ENCODE measurements around the gene OGFOD1. TPM values are rescaled to one million over a fixed set of nuclear protein-coding genes. Genes with fewer than 3 reads are reported as not detected.

Gene OGFOD1
- 44.9 TPM for total RNA-seq
- long read RNA-seq, full-length matches to known transcripts, result 61 of 79 reads
- long read RNA-seq, partial matches to known transcripts, result 10 of 79 reads
- long read RNA-seq, other reads (novel, unspliced or antisense), result 8 of 79 reads

DNA sequence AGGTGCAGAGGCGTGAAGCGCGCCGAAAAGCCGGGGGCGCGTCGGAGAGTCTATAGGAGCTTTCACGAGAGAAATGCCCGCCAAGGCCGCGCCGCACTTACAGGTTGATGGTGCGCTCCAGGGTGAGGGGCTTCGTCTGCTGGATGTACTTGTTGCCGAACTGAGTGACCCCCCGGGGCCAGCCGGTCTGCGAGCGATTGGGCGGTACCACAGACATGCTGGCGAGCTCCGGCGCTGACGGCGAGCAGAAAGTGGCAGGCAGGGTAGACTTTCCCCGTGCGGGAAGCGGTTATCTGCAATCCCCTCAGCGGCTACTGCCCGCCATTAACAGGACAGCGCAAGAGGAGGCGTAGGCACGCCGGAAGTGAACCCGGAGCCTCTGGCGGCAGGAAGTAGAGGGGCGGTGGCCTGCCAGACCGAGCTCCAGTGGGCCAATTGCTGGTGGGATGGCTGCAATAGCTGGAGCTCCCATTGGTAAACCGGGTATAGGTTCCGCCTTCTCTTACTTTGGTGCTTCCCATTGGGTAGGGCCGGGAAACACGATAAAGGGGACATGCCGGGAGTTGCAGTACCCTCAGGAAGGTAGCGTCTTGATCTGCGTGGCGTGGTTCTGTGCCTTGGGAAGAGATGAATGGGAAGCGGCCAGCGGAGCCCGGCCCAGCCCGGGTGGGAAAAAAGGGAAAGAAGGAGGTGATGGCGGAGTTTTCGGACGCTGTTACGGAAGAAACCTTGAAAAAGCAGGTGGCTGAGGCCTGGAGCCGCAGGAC lies at the start of gene OGFOD1, which contains the start of gene NUDT21:
OGFOD1 (plus strand) TSS at position 569 of the 767 bp plus-strand sequence; CDS start at position 628, 59 bp downstream.
NUDT21 (minus strand) TSS at position 347 of the 767 bp plus-strand sequence; CDS start at position 217, 130 bp downstream.
- DNase-seq (ENCODE audit: low spot score), result peak; percentile 96

DNA sequence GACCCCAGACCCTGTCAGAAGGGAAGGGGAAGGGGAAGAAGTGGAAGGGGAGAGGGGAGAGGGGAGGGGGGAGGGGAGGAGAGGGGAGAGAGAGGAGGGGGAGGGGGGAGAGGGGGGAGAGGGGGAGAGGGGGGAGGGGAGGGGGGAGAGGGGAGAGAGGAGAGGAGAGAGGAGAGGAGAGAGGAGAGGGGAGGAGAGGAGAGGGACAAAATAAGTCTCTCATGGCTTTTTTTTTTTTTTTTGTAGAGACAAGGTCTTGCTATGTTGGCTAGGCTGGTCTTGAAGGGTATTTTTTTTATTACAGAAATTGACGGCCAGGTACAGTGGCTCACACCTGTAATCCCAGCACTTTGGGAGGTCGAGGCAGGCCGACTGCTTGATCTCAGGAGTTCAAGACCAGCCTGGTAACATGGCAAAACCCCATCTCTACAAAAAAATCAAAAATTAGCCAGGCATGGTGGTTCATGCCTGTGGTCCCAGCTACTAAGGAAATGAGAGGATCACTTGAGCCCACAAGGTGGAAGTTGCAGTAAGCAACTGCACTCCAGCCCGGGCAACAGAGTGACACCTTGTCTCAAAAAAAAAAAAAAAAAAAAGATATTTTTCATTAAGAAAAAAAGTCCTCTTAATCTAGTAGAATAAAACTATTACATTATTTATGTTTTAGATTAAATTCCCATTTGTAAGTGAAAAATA lies 45.2 kb upstream of the OGFOD1 start:
- DNase-seq (ENCODE audit: low spot score), result no peak

GRCh38 chr16:56408379-56409098 lies 42.8 kb upstream of the OGFOD1 start:
- no peak for DNase-seq (ENCODE audit: low spot score)

DNA sequence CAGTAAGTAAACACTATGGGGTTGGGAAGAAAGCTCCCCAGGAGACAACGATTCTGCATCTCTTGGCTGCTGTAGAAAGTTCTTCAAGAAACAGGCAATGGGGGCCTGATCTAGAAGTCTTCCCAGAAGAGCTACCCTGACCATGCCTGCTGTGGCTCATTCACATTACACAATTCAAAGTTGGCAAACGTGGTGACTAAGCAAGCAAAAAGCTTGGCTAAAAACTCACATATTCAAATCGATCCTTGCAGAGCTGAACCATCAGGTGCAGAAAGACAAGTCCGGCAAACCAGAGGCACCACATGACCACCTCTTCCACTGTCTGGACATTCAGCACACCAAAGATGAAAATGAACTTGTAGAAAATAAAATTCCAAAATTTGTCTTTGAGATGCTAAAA lies 42.2 kb upstream of the OGFOD1 start:
- DNase-seq (ENCODE audit: low spot score), result no peak

- no peak for DNase-seq (ENCODE audit: low spot score)
Observed at GRCh38 chr16:56411123-56411522, 40.2 kb upstream of the OGFOD1 start.

GRCh38 chr16:56411624-56412023 lies 39.7 kb upstream of the OGFOD1 start:
- no peak for DNase-seq (ENCODE audit: low spot score)

- no peak for DNase-seq (ENCODE audit: low spot score)
Observed at GRCh38 chr16:56413381-56413780, 38.0 kb upstream of the OGFOD1 start.

GRCh38 chr16:56414366-56414765 lies 37.0 kb upstream of the OGFOD1 start:
- DNase-seq (ENCODE audit: low spot score), result no peak

- no peak for DNase-seq (ENCODE audit: low spot score)
Observed at GRCh38 chr16:56415875-56416274, 35.5 kb upstream of the OGFOD1 start.

DNA sequence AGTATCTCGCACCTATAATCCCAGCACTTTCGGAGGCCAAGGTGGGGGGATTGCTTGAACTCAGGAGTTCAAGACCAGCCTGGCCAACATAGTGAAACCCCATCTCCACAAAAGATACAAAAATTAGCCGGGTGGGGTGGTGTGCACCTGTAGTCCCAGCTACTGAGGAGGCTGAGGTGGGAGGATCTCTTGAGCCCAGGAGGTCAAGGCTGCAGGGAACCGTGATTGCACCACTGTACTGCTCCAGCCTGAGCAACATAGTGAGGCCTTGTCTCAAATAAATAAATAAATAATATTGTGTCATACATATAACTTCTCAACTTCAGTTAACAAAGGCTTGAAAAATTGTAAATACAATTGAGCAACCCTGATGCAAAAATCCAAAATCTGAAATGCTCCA lies 34.2 kb upstream of the OGFOD1 start:
- no peak for DNase-seq (ENCODE audit: low spot score)

- no peak for DNase-seq (ENCODE audit: low spot score)
Observed at GRCh38 chr16:56419740-56420548, 31.4 kb upstream of the OGFOD1 start.

DNA sequence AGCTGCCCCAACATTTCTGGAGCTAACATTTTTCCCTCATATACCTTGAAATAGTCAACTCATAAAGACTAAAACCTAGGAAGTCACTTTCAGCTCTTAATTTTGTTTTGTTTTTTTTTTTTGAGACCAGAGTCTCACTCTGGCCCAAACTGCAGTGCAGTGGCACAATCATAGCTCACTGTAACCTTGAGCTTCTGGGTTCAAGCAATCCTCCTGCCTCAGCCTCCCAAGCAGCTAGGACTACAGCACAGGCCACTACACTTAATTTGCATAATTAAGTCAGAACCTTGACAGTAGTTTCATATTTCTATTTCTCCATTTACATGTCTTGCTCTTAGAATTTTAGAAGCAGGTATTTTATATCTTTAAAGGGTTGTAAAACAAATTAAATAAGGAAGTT lies 30.7 kb upstream of the OGFOD1 start:
- DNase-seq (ENCODE audit: low spot score), result no peak

DNA sequence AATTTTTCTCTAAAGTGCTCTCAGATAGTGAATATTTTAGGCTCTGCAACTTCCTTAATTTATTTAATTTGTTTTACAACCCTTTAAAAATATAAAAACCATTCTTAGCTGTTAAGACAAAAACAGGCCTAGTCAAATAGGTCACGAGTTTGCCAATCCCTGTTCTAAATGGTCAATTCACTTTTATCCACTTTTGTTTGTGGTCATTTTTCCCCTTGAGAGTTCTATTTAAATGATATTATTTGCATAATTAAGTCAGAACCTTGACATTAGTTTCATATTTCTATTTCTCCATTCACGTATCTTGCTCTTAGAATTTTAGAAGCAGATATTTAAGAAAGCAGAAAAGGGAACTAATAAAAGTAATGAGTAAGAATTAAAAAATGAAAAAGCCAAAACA lies 30.0 kb upstream of the OGFOD1 start:
- no peak for DNase-seq (ENCODE audit: low spot score)

- no peak for DNase-seq (ENCODE audit: low spot score)
Observed at GRCh38 chr16:56421976-56422669, 29.2 kb upstream of the OGFOD1 start.

DNA sequence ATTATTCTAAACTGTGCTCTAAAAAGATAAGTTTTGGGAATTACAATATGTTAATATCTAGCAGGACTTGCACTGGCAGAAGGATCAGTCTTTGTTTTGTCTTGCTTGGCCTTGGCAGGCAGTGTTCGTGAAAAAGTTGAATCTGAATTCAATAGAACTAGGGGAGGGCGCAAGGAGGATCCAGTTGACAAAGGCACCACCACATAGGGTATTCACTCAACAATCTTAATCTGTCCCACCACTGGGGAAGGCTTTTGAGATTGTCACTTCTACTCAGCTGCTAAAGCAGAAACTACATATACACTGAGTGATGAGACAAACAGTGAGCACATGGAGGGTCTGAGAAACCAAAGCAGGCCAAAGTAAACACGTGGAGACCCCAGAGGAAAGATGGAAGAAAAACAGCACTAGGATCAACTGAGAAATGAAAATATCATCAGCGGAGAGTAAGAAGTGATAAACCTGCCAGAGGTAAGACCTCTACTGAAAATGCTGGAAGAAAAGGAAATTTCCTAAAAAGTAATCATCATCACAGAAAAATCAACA lies 28.4 kb upstream of the OGFOD1 start:
- no peak for DNase-seq (ENCODE audit: low spot score)

DNA sequence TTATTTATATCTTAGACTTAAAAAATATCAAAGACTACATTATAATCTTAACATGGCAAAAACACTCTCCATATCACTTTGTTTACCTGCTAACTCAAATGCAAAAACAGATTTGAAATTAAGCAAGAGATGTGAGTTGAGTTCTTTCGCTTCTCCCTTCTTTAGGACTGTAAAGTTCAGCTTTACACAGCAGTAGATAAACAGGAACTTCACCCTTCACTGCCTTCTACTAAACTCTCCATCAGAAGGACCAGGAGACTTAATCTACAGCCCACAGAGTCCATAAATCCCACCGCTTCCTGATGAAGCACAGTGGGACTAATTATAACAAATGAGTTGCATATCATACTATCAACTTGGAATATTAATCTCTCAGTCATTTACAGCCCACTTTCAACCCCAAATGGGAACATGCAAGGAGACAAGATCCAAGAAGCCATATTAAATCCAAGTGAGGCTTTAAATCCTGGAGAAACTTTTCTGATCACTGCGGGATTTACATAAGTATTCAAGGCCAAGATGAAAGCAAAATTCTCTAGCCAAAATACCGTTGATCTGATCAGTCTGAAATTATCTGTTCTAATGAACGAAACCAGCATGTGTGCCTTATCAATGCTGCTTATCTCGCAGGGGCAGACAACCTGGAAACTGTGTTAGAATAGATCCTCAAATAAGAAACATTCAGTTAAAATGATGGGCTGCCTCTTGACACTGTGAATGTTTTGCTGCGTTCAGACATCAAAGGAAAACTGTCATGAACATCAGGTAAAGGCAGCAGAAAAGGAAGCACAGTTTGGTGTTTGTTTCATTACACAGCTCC lies 27.6 kb upstream of the OGFOD1 start:
- DNase-seq (ENCODE audit: low spot score), result no peak

DNA sequence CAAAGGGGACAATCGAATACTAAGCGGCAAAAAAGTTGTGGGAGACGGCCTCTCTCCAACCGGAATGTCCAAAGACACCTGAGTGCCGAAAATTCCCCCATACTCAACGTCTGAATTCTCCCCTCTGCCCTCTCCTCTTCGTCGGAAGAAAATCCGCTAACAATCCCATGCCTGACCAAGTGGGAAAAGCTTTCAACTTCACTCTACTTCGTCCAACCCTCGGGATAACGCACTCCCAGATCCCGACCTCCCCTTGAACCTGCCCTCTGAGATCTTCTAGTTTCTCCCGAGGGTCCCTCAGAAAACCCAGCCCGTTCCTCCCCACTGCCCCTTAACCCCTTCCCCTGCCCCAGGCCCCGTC lies 27.0 kb upstream of the OGFOD1 start:
- no peak for DNase-seq (ENCODE audit: low spot score)

DNA sequence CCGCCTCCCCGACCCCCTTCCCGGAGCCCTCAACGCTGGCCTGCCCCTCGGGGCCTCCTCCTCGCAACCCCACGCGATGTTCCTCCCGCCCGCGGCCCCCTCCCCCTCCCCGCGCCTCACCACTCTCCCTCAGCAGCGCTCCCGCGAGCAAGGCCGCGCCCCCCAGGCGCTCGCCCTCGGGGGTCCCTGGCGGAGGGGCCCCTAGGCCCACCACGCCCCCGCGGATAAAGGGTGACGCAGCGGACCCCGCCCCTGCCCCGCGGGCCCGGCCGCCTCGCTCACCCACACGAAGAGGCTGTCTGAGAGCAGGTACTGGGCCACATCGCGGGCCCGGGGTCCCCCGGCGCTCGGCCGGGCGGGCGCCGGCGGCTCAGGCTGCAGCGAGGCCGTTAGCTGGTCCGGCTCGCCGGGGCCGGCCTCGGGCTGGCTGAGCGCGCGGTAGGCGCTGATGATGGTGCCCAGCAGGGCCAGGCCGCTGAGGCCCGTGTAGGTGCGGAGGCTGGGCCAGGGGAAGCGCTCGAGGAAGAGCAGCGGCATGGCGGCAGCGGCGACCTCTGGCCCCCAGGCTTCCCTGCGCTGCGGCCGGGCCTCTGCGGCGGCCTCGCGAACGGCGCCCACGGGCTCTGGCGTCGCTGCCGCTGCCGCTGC lies 26.4 kb upstream of the OGFOD1 start:
- DNase-seq (ENCODE audit: low spot score), result no peak

- peak; percentile 90 for DNase-seq (ENCODE audit: low spot score)
Observed at GRCh38 chr16:56425439-56425832, 25.9 kb upstream of the OGFOD1 start, which contains the start of gene AMFR. Gene AMFR (minus strand): TSS chr16:56425545. CDS start chr16:56425327, 218 bp downstream.

Data from mesenteric fat pad (tissue), 1 donor.